Left renal pelvis (tissue), 4 donors: ENCODE measurements around the gene PGBD5. TPM values are rescaled to one million over a fixed set of nuclear protein-coding genes. Genes with fewer than 3 reads are reported as not detected.
"Not testable (repeated sequence)": the region's sequence is repeated elsewhere in the genome, so short reads cannot be mapped to it uniquely, and the experiment has no call there.

ENCODE experiments used
- DNase-seq, 4 donors: peaks; one replicate each; pipeline ENCODE4 v3.0.0-alpha.2; 2013; ENCODE audit warnings: low read depth in 4 of 4, low spot score in 3 of 4
- polyA plus RNA-seq, 4 donors: library from polyadenylated mRNA; unstranded; fragments of 120-200 nt; gene quantifications; one replicate each; pipeline ENCODE4 v1.2.1, GENCODE V29; 2013; ENCODE audit not compliant: insufficient read length in 4 of 4

The PGBD5 gene
- polyA plus RNA-seq, 4 donors = 0.68 to 6.1 (median 5.6) TPM

DNA sequence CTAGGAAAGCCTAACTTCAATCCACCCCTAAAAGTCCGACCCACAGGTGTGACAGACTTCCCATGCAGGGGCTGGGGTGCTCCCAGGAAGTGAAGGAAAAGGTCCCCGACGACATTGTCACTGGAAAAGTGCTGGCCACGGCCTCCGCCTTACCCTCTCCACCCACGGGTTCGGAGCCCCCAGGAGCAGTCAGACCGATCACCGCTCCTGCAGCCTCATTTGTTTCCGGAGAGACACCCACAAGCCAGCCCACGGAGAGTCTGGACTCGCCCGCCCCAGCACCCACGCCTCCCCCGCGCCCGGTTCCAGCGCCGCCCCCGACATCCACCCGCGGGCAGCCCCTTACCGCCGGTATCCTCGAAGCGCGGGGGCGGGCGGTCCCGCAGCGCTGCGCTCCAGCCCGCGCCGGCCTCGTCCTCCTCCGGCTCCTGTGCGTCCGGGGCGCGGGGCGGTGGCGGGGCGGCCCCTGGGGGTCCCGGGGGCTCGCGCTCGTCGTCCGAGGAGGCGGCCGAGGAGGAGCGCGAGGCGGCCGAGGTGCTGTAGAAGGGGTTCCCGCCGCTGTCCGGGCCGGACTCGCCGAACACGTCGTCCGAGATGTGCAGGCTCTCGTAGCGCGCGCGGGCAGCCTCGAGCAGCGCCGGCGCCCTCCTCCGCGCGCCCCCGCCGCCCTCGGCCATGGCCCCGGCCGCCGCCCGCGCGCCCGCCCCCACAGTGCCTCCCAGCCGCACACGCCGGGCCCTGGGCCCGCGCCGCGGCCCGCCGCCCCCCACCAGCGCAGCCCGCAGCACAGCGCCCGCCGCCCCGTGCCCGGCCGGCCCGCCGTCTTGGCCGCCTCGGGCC is 660 bp downstream of the PGBD5 start:
- DNase-seq = no peak

GRCh38 chr1:230424391-230425251 is 1.5 kb downstream of the PGBD5 start:
- no peak for DNase-seq

- DNase-seq = no peak
These were observed 2.2 kb downstream of the PGBD5 start for GRCh38 chr1:230423951-230424350.

- no peak for DNase-seq
These were observed 2.9 kb downstream of the PGBD5 start for GRCh38 chr1:230423261-230423660.

DNA sequence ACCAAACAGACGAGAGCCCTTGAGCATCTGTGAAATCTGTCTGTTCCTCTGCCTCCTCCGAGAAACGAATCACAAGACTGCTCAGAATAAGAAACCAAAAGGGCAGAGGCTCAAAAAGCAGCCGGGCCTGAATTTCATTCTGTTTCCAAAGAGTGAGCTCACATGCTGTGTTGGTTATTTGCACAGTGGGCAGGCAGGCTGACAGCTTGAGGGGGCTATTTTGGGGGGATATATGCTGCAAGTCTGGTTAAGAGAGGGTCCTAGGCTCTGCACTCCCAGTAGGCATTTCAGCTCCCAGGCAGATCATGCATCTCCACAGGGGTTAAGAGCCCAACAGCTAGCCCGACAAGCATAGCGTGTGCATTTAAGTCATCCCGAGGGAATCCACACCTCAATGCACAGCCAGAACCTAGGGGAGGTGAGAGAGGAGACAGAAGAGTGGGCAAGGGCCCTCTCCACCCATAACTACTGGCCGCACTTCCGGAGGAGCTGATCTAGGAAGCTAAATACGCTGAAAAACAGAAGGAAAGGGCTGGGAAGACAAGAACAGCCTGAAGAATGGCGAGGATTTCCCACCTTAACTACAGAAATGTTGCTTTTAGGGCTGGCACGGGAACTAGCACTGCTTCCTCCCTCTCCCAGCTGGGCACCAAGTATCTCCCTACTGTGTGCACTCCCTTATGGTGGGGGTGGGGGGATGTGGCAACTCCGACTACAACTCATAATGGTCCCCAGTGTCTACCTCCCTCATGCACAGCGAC is 3.7 kb downstream of the PGBD5 start:
- DNase-seq = no peak

GRCh38 chr1:230421481-230421880 is 4.7 kb downstream of the PGBD5 start:
- DNase-seq = no peak

- DNase-seq = not testable (repeated sequence)
These were observed 5.8 kb downstream of the PGBD5 start for GRCh38 chr1:230420372-230420771.

GRCh38 chr1:230416430-230416829 is 9.7 kb downstream of the PGBD5 start:
- no peak for DNase-seq

- DNase-seq = no peak
These were observed 10.6 kb downstream of the PGBD5 start for GRCh38 chr1:230415405-230416132.

DNA sequence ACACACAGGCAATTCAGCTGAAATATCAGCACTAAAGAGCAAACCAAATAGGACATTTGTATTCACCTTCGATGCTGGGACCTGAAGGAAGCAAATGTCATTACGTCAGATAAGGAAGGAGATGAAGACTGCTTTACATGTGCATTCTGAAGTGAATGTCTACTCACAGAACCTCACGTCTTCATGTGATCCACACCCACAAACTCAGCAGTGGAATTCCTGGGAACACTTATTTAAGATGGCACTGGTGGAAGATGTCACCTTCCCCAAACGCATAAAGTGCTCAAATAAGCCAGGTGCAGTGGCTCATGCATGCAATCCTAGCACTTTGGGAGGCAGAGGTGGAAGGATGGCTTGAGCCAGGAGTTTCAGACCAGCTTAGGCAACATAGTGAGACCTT is 11.4 kb downstream of the PGBD5 start:
- no peak for DNase-seq

DNA sequence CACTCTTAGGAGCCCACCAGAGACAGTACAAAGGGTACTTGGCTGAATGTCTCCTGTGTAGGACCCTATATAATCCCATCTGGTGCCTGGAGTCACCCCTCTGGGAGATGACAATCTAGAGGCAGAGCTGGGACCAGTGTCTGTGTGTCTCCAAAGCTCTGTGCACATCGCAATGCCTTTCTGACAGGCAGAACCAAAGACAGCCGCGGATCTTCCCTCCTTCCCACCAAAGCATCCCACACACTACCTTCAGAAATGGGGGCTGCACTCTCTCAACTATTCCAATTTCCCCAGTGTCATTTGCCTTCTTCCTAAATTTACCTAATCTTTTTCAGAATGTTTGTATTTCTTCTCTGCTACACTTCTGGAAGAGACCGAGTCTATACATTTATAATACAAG is 12.0 kb downstream of the PGBD5 start:
- no peak for DNase-seq

GRCh38 chr1:230413061-230413460 is 13.1 kb downstream of the PGBD5 start:
- DNase-seq = no peak

DNA sequence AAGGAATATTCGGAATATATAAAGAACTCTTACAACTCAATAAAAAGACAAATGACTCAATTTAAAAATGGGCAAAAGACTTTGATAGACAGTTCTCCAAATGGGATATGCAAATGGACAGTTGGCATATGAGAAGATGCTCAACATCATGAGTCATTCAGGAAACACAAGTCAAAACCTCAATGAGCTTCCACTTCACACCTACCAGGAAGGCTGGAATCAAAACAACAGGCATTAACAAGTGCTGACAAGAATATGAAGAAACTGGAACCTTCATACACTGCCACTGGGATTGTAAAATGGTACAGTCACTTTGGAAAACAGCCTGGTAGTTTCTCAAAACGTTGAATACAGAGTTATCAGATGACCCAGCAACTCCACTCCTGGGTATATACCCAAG is 17.2 kb downstream of the PGBD5 start:
- DNase-seq = no peak

GRCh38 chr1:230407351-230407750 is 18.8 kb downstream of the PGBD5 start:
- DNase-seq = no peak

- not testable (repeated sequence) for DNase-seq
These were observed 19.4 kb downstream of the PGBD5 start for GRCh38 chr1:230406727-230407126.

DNA sequence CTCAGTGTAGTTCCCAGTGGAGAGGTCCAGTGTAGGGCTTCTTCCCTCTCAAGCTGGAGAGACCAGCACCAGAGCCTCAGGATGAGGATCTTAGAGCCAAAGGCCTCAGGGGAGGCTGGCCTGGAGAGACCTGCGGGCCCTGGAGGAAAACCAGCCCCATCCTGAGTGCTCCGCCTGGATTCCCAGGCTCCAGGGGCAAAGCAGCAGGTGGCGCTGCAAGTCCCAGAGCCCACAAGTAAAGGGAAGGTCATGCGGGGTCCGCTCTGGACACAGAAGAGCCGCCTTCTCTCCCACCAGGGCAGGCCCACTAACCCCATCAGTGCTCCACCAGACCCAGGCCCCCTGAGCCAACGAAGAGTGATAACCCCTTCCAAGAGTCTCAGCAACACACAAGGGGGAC is 22.7 kb downstream of the PGBD5 start:
- DNase-seq = no peak

- no peak for DNase-seq
These were observed 24.3 kb downstream of the PGBD5 start for GRCh38 chr1:230401763-230402294.

GRCh38 chr1:230401101-230401500 is 25.0 kb downstream of the PGBD5 start:
- no peak for DNase-seq

GRCh38 chr1:230400007-230400344 is 26.2 kb downstream of the PGBD5 start:
- DNase-seq = no peak

DNA sequence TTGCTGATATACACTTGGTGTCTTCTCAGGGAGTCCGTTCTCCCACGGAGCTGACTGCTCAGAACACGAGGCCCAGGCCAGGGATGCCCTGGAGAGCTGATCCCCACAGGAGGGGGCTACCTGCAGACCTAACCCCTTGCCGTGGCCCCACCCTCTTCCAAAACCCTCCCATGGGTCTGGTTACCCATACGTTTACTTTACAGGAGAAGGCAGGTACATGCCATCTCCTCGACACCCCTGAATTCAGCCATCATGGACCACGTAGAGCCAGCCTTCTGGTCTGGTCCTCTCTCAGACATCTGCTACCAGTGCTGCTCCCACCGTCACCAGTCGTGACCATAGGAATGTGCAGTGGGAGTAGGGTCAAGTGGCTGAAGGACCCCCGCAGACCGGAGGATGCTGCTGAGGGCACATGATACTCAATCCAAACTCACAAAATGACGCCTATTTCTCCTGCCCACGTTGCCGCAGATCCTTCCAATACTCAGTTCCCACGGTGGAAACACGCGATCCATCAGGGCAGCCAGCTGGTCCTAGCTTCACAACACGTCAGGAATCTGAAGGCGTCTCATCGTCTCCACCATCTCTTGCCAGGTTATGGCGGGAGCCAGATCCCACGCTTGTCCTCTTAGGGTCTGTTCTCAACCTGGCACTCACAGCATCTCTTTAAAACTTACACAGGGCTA is 26.7 kb downstream of the PGBD5 start:
- DNase-seq = no peak
